ENCODE data around the gene PSENEN.

The PSENEN gene

GRCh38 chr19:35746531-35746930, 1.1 kb downstream of the PSENEN start:
- TF ChIP-seq CTCF (IDR thresholded peaks at IDR 0.05; ENCODE audit: low read depth, low read length, missing control alignments) = no peak
- H3K4me3 ChIP-seq (replicated peaks; ENCODE audit: low read depth, low read length) = peak overlapping the region; percentile 96
- DNase-seq (ENCODE audit: extremely low read depth, low read depth) = no peak

GRCh38 chr19:35748106-35749020, 2.9 kb downstream of the PSENEN start, which contains the start of gene LIN37:
Gene LIN37, plus strand, starts transcription at chr19:35748576. Its CDS starts 149 bp downstream, at chr19:35748725.
- peak; percentile 99 for DNase-seq (ENCODE audit: extremely low read depth, low read depth)
- peak within 1 kb of the TSS; percentile 96 for H3K4me3 ChIP-seq (replicated peaks; ENCODE audit: low read depth, low read length)
- TF ChIP-seq CTCF (IDR thresholded peaks at IDR 0.05; ENCODE audit: low read depth, low read length, missing control alignments) = no peak

- TF ChIP-seq CTCF (IDR thresholded peaks at IDR 0.05; ENCODE audit: low read depth, low read length, missing control alignments) = no peak
- no peak for DNase-seq (ENCODE audit: extremely low read depth, low read depth)
- H3K4me3 ChIP-seq (replicated peaks; ENCODE audit: low read depth, low read length) = no peak overlapping the region
These were observed 4.7 kb downstream of the PSENEN start for GRCh38 chr19:35750167-35750566.

- TF ChIP-seq CTCF (IDR thresholded peaks at IDR 0.05; ENCODE audit: low read depth, low read length, missing control alignments) = no peak
- no peak overlapping the region for H3K4me3 ChIP-seq (replicated peaks; ENCODE audit: low read depth, low read length)
- no peak for DNase-seq (ENCODE audit: extremely low read depth, low read depth)
These were observed 6.6 kb downstream of the PSENEN start for GRCh38 chr19:35751839-35752745.

- DNase-seq (ENCODE audit: extremely low read depth, low read depth) = no peak
- no peak for TF ChIP-seq CTCF (IDR thresholded peaks at IDR 0.05; ENCODE audit: low read depth, low read length, missing control alignments)
- no peak overlapping the region for H3K4me3 ChIP-seq (replicated peaks; ENCODE audit: low read depth, low read length)
These were observed 7.4 kb downstream of the PSENEN start for GRCh38 chr19:35752746-35753350.

GRCh38 chr19:35753634-35754369, 8.4 kb downstream of the PSENEN start:
- H3K4me3 ChIP-seq (replicated peaks; ENCODE audit: low read depth, low read length) = no peak overlapping the region
- no peak for TF ChIP-seq CTCF (IDR thresholded peaks at IDR 0.05; ENCODE audit: low read depth, low read length, missing control alignments)
- DNase-seq (ENCODE audit: extremely low read depth, low read depth) = no peak

Data from HFF-Myc (cell line).